Peyer's patch (tissue), 4 donors: ENCODE results near the gene EP400. TPM values are rescaled to one million over a fixed set of nuclear protein-coding genes. Genes with fewer than 3 reads are reported as not detected.

Experiments used
- DNase-seq, 3 donors: peaks; one replicate each; pipeline ENCODE4 v3.0.0-alpha.2; 2017 to 2019
- H3K27ac ChIP-seq, 4 donors: fragments of 200-600 bp; sonication (generic); one replicate each; pipeline ENCODE4 v1.5.1; 2016 to 2019
- H3K27me3 ChIP-seq, 2 donors: fragments of 200-600 bp; sonication (generic); one replicate each; pipeline ENCODE4 v1.5.1; 2019
- H3K36me3 ChIP-seq, 3 donors: fragments of 200-600 bp; sonication (generic); one replicate each; pipeline ENCODE4 v1.5.1; 2016 to 2019
- H3K4me1 ChIP-seq, 4 donors: fragments of 200-600 bp; sonication (generic); one replicate each; pipeline ENCODE4 v1.5.1; 2016 to 2019
- H3K4me3 ChIP-seq, 4 donors: fragments of 200-600 bp; sonication (generic); 1 replicate in 3 of 4; 2 replicates in 1 of 4; pipeline ENCODE4 v1.5.1; 2016 to 2019; ENCODE audit warnings: mild to moderate bottlenecking in 1 of 4
- H3K9me3 ChIP-seq, 4 donors: fragments of 200-600 bp; sonication (generic); one replicate each; pipeline ENCODE4 v1.5.1; 2016 to 2019; ENCODE audit warnings: mild to moderate bottlenecking in 1 of 4
- CTCF ChIP-seq, 6 experiments: fragments of 450-650 bp in 4 of 6; fragments of 200-600 bp in 2 of 6; sonication (generic) in 1 of 6; IDR thresholded peaks; one replicate each; pipeline ENCODE4 v1.5.1; 2017 to 2019; ENCODE audit warnings: antibody characterized with exemption in 6 of 6, mild to moderate bottlenecking in 3 of 6, moderate library complexity in 1 of 6
- POLR2A ChIP-seq, 2 donors: fragments of 450-650 bp; IDR thresholded peaks; one replicate each; pipeline ENCODE4 v1.5.1; 2017; ENCODE audit warnings: antibody characterized with exemption in 2 of 2, mild to moderate bottlenecking in 2 of 2, moderate library complexity in 2 of 2
- total RNA-seq, 4 donors: library from RNA; depleted of rRNA; stranded (reverse); fragments of >200 nt; gene quantifications; one replicate each; pipeline ENCODE4 v1.1.0, GENCODE V29; 2016

EP400 gene
- total RNA-seq, 4 donors from 2014 or later, result 22.1 to 60.2 (median 49.2) TPM

- no peaks in the 10 kb centered on the region for H3K9me3 ChIP-seq
- TF ChIP-seq CTCF (IDR thresholded peaks at IDR 0.05) (no peak), POLR2A (IDR thresholded peaks at IDR 0.05) (no peak)
- no peak overlapping the region for H3K27ac ChIP-seq
- peaks cover 0 to 91% (median 0%) of the 10 kb centered on the region in 3 donors for H3K36me3 ChIP-seq
- H3K4me1 ChIP-seq, result no peaks in the 10 kb centered on the region
- DNase-seq, result no peak
- H3K27me3 ChIP-seq, result no peaks in the 10 kb centered on the region
- H3K4me3 ChIP-seq, result no peak overlapping the region
These were observed 77.2 kb downstream of the EP400 start for GRCh38 chr12:132026796-132027500.

- Histone ChIP-seq H3K36me3 (peaks cover 0 to 94% (median 0%) of the 10 kb centered on the region in 3 donors), H3K27me3 (no peaks in the 10 kb centered on the region), H3K9me3 (no peaks in the 10 kb centered on the region), H3K27ac (no peak overlapping the region), H3K4me3 (no peak overlapping the region), H3K4me1 (no peaks in the 10 kb centered on the region)
- no peak for DNase-seq
- TF ChIP-seq POLR2A (IDR thresholded peaks at IDR 0.05) (no peak), CTCF (IDR thresholded peaks at IDR 0.05) (no peak)
These were observed 77.9 kb downstream of the EP400 start for GRCh38 chr12:132027636-132028035.

- H3K4me3 ChIP-seq, result no peak overlapping the region
- no peaks in the 10 kb centered on the region for H3K9me3 ChIP-seq
- H3K36me3 ChIP-seq, result peaks cover 0 to 99% (median 0%) of the 10 kb centered on the region in 3 donors
- no peak for DNase-seq
- no peak for TF ChIP-seq CTCF (IDR thresholded peaks at IDR 0.05)
- no peak for TF ChIP-seq POLR2A (IDR thresholded peaks at IDR 0.05)
- H3K27me3 ChIP-seq, result no peaks in the 10 kb centered on the region
- H3K27ac ChIP-seq, result no peak overlapping the region
- no peaks in the 10 kb centered on the region for H3K4me1 ChIP-seq
These were observed 78.4 kb downstream of the EP400 start for GRCh38 chr12:132028111-132028510.

GRCh38 chr12:132029503-132030300, 80.0 kb downstream of the EP400 start:
- Histone ChIP-seq H3K27me3 (no peaks in the 10 kb centered on the region), H3K36me3 (peaks cover 0 to 100% (median 0%) of the 10 kb centered on the region in 3 donors), H3K4me1 (no peaks in the 10 kb centered on the region), H3K27ac (no peak overlapping the region), H3K4me3 (no peak overlapping the region), H3K9me3 (no peaks in the 10 kb centered on the region)
- DNase-seq, result peak in 1 of 3 donors; percentile 38
- no peak for TF ChIP-seq POLR2A (IDR thresholded peaks at IDR 0.05)
- TF ChIP-seq CTCF (IDR thresholded peaks at IDR 0.05), result no peak

- Histone ChIP-seq H3K27me3 (no peaks in the 10 kb centered on the region), H3K4me3 (no peak overlapping the region), H3K9me3 (no peaks in the 10 kb centered on the region), H3K36me3 (peaks cover 0 to 100% (median 0%) of the 10 kb centered on the region in 3 donors), H3K27ac (no peak overlapping the region), H3K4me1 (no peaks in the 10 kb centered on the region)
- TF ChIP-seq POLR2A (IDR thresholded peaks at IDR 0.05), result no peak
- TF ChIP-seq CTCF (IDR thresholded peaks at IDR 0.05), result no peak
- DNase-seq, result peak in 1 of 3 donors; percentile 14
These were observed 80.8 kb downstream of the EP400 start for GRCh38 chr12:132030367-132031038.
